ENCODE measurements around the gene KIF3A. TPM values are rescaled to one million over a fixed set of nuclear protein-coding genes. Genes with fewer than 3 reads are reported as not detected.

KIF3A gene
- total RNA-seq, 2 experiments from 2014 or later, result 14.0 to 15.7 TPM

DNA sequence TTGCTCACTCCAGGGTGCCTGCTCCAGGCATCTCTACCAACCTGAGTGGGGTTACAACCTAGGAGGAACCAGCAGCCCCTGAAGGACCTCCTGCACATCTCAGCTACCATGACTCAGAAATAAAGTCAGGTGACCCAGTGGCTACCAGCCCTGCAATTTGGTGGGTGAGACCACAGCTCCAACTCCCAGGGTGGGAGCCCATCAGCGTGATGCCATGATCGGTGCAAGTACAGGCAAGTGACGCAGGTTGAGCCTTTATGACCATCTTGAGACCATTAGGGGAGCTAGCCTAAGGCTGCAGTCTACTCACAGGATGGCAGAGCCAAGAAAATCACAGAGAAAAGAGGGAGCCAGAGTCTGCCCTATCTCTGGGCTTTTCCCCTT lies 31.1 kb upstream of the KIF3A start:
- Mint-ChIP-seq H3K4me1 (ENCODE audit: low read depth) (no peaks in the 10 kb centered on the region), H3K27ac (no peak overlapping the region), H3K4me3 (no peak overlapping the region), H3K9me3 (ENCODE audit: insufficient read depth) (no peaks in the 10 kb centered on the region), H3K27me3 (ENCODE audit: low read depth) (no peaks in the 10 kb centered on the region), H3K36me3 (ENCODE audit: low read depth) (peaks cover 3% of the 10 kb centered on the region)
- CTCF ChIA-PET, result no interaction called here
- DNase-seq, result no peak
- no peak for ATAC-seq
- POLR2A ChIA-PET, result no interaction called here

DNA sequence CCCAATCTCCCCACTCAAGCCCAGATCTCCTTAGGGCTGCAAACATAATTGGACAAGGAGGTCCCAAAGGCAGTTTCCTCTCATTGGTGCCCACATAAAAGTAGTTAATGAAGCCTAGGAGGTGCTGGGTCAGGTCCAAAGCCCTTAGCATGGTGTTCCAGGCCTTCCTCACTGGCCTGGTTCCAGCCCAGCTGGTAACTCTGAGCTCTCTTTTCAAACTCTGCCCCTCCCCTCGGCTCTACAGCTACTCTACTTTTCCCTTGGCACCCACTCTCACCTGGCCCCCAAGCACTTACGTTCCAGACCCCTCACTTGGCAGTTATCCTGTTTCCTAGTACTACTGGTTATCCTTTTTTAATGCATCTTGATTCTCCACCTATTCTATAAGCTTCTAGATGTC lies 29.8 kb upstream of the KIF3A start:
- Mint-ChIP-seq H3K9me3 (ENCODE audit: insufficient read depth) (no peaks in the 10 kb centered on the region), H3K36me3 (ENCODE audit: low read depth) (peaks cover 8% of the 10 kb centered on the region), H3K27ac (no peak overlapping the region), H3K4me3 (no peak overlapping the region), H3K4me1 (ENCODE audit: low read depth) (no peaks in the 10 kb centered on the region), H3K27me3 (ENCODE audit: low read depth) (no peaks in the 10 kb centered on the region)
- POLR2A ChIA-PET, result interaction anchor here (0.7 kb wide), 1 partner anchor 40 kb away, joined by 3 read pairs; no protein-coding TSS in a partner anchor
- CTCF ChIA-PET, result interaction anchor here (1.0 kb wide), 1 partner anchor 53 kb away, joined by 3 read pairs; no protein-coding TSS in a partner anchor
- DNase-seq (no peak), ATAC-seq (no peak)

DNA sequence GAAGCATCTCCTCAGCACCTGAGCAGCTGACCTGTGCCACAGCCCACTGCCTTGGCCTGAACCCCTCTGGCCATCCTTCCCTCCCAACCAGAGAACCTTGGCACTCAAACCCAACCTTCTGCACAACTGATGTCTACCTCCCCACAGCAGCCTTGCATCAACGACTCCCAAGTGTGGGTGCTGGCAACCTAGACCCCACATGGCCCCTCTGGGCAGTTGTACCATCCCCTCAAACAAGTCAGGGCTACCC lies 29.4 kb upstream of the KIF3A start:
- Mint-ChIP-seq H3K36me3 (ENCODE audit: low read depth) (peaks cover 8% of the 10 kb centered on the region), H3K27ac (no peak overlapping the region), H3K9me3 (ENCODE audit: insufficient read depth) (no peaks in the 10 kb centered on the region), H3K4me1 (ENCODE audit: low read depth) (no peaks in the 10 kb centered on the region), H3K27me3 (ENCODE audit: low read depth) (no peaks in the 10 kb centered on the region), H3K4me3 (no peak overlapping the region)
- no peak for DNase-seq
- POLR2A ChIA-PET, result no interaction called here
- CTCF ChIA-PET, result interaction anchor here (1.0 kb wide), 1 partner anchor 53 kb away, joined by 3 read pairs; no protein-coding TSS in a partner anchor
- ATAC-seq, result no peak

GRCh38 chr5:132766020-132766805 lies 28.9 kb upstream of the KIF3A start:
- Mint-ChIP-seq H3K9me3 (ENCODE audit: insufficient read depth) (no peaks in the 10 kb centered on the region), H3K27ac (no peak overlapping the region)

GRCh38 chr5:132765311-132766019 lies 28.1 kb upstream of the KIF3A start:
- ChIA-PET POLR2A (no interaction called here), CTCF (no interaction called here)
- H3K27ac Mint-ChIP-seq, result no peak overlapping the region
- no peaks in the 10 kb centered on the region for H3K27me3 Mint-ChIP-seq (ENCODE audit: low read depth)
- H3K36me3 Mint-ChIP-seq (ENCODE audit: low read depth), result peaks cover 8% of the 10 kb centered on the region
- DNase-seq (no peak), ATAC-seq (no peak)
- H3K9me3 Mint-ChIP-seq (ENCODE audit: insufficient read depth), result no peaks in the 10 kb centered on the region
- no peak overlapping the region for H3K4me3 Mint-ChIP-seq
- H3K4me1 Mint-ChIP-seq (ENCODE audit: low read depth), result no peaks in the 10 kb centered on the region

More at GRCh38 chr5:132766020-132766805, 28.9 kb upstream of the KIF3A start:
- Mint-ChIP-seq H3K27me3 (ENCODE audit: low read depth) (no peaks in the 10 kb centered on the region), H3K36me3 (ENCODE audit: low read depth) (peaks cover 8% of the 10 kb centered on the region), H3K4me1 (ENCODE audit: low read depth) (no peaks in the 10 kb centered on the region), H3K4me3 (no peak overlapping the region)
- ATAC-seq (no peak), DNase-seq (no peak)
- ChIA-PET POLR2A (no interaction called here), CTCF (interaction anchor here (1.0 kb wide), 1 partner anchor 54 kb away, joined by 3 read pairs; no protein-coding TSS in a partner anchor)

DNA sequence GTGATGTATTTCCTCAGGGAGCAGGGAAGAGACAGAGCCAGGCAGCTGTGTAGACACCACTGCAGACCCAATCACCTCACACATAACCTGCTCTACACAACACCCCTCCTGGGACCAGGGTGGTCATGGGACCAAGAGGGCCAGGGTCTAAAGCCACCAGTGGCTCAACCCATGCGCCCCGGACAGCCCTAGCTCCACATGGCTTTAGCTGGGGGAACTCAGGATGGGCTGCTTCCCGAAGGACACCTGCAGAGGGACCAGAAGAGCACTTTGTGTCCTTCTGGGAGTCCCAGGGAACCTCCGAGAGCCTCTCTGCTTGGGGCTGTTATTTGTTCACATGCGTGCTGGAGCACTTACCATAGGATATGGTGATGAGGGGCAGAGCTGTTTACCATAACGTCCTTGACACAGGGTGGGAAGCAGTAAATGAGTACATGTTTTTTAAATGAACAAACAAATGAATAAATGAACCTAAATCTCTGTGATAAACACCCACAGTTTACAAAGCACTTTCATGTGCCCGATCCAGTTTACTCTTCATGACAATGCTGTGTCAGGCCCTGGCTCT lies 27.4 kb upstream of the KIF3A start:
- CTCF ChIA-PET, result no interaction called here
- Mint-ChIP-seq H3K36me3 (ENCODE audit: low read depth) (peaks cover 8% of the 10 kb centered on the region), H3K4me1 (ENCODE audit: low read depth) (no peaks in the 10 kb centered on the region), H3K4me3 (no peak overlapping the region), H3K27me3 (ENCODE audit: low read depth) (no peaks in the 10 kb centered on the region), H3K27ac (no peak overlapping the region), H3K9me3 (ENCODE audit: insufficient read depth) (no peaks in the 10 kb centered on the region)
- DNase-seq, result no peak
- ATAC-seq, result no peak
- POLR2A ChIA-PET, result no interaction called here

DNA sequence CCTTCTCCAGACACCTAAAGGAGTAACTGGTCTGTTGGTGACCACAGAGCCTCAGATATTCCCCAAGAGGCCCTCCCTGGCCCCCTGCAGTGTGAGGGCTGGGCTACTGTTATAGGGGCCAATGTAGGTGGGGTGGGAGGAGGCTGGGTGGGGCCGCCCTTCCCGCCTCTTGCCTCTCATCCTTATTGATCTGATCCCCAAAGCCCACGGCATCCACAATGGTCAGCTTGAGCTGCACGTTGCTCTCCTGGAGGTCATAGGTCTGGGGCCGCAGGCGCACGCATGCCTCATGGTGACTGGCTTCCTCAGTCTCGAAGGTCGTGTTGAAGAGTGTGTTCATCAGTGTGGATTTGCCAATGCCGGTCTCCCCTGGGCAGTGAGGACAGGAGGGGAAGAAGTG lies 26.7 kb upstream of the KIF3A start:
- ATAC-seq (no peak), DNase-seq (no peak)
- POLR2A ChIA-PET, result no interaction called here
- Mint-ChIP-seq H3K4me3 (no peak overlapping the region), H3K9me3 (ENCODE audit: insufficient read depth) (no peaks in the 10 kb centered on the region), H3K4me1 (ENCODE audit: low read depth) (no peaks in the 10 kb centered on the region), H3K36me3 (ENCODE audit: low read depth) (peaks cover 8% of the 10 kb centered on the region), H3K27me3 (ENCODE audit: low read depth) (no peaks in the 10 kb centered on the region), H3K27ac (no peak overlapping the region)
- CTCF ChIA-PET, result no interaction called here

DNA sequence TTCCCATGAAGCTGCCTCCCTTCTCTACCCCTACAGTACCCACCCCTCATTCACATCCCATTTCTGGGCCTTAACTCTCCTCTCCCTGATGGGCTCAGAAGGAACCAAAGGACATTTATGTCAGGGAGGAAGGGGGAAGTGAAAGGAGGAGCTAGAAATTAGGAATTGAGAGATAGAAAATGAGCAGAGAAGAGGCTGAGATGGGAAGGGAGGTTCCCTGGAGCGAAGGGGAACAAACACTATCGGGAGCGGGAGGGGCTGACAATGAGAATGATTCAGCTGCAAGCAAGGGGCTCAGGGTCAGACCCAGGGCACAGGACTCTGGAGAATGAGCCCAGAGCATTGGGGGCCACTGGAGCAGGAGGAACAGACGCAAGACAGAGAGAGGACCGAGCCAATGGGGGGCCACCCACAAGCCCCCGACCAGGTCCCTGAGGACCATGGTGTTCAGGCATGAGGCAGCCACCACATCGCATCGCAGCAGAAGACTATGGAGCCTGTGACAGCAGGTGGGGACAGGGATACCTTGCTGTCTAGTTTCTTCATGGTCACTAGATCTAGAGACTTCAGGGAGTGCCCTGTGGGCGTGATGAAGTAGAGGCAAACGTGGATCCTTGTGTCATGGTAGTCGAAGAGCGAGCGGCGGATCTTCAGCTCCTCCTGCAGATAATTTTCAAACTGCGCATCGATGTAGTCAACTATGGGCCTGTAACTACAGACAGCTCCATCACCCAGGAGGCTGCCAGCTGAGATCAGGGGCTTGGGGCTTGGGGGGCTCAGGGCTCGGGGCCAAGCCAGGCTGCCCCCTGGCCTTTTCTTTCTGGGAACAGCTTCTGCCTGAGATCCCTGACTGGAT lies 26.1 kb upstream of the KIF3A start:
- no peaks in the 10 kb centered on the region for H3K9me3 Mint-ChIP-seq (ENCODE audit: insufficient read depth)
- ChIA-PET CTCF (interaction anchor here (1.0 to 1.7 kb wide), 2 partner anchors 57 to 223 kb away, joined by 3 read pairs; no protein-coding TSS in a partner anchor), POLR2A (no interaction called here)
- DNase-seq (no peak), ATAC-seq (no peak)
- H3K27ac Mint-ChIP-seq, result no peak overlapping the region
- H3K4me3 Mint-ChIP-seq, result no peak overlapping the region
- H3K4me1 Mint-ChIP-seq (ENCODE audit: low read depth), result no peaks in the 10 kb centered on the region
- peaks cover 8% of the 10 kb centered on the region for H3K36me3 Mint-ChIP-seq (ENCODE audit: low read depth)
- H3K27me3 Mint-ChIP-seq (ENCODE audit: low read depth), result no peaks in the 10 kb centered on the region

DNA sequence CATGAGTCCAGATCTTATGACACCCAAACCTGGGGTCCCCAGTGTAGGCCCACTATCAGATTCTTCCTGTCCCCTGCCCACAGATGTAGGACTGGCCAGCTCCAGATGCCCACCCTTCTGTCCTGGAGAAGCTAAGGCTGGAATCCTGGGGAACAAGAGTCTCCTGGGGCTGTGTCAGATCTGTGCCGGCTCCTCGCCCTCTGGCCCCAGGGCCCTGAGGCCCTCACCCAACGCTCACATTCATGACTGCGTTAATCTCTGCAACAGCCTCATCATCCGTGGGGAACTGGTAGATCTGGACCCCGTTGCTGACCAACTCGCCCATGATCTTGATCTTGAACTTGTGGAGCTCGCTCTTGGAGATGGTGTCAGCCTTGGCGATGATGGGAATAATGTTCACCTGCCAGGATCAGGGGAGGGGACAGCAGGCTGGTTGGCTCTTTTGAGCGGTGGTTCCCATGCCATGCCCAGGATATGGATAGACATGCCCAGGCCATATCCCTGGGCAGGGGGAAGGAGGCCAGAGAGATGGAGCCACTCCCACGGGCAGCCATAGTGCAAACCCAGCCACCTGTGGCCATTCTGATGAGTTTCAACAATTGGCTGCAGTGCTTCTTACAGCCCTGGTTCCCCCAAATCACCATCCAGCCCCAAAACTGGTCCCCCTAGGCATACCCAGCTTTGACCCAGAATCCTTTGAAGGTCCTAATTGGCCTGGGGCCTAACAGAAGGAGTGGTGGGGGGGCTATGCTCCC lies 25.1 kb upstream of the KIF3A start:
- Mint-ChIP-seq H3K36me3 (ENCODE audit: low read depth) (peaks cover 8% of the 10 kb centered on the region), H3K4me1 (ENCODE audit: low read depth) (no peaks in the 10 kb centered on the region), H3K9me3 (ENCODE audit: insufficient read depth) (no peaks in the 10 kb centered on the region), H3K27ac (no peak overlapping the region), H3K4me3 (no peak overlapping the region), H3K27me3 (ENCODE audit: low read depth) (no peaks in the 10 kb centered on the region)
- ATAC-seq (no peak), DNase-seq (no peak)
- ChIA-PET POLR2A (no interaction called here), CTCF (interaction anchor here (1.0 to 1.7 kb wide), 3 partner anchors 16 to 222 kb away, joined by 3 read pairs; partner anchors contain the start of gene CCNI2)

DNA sequence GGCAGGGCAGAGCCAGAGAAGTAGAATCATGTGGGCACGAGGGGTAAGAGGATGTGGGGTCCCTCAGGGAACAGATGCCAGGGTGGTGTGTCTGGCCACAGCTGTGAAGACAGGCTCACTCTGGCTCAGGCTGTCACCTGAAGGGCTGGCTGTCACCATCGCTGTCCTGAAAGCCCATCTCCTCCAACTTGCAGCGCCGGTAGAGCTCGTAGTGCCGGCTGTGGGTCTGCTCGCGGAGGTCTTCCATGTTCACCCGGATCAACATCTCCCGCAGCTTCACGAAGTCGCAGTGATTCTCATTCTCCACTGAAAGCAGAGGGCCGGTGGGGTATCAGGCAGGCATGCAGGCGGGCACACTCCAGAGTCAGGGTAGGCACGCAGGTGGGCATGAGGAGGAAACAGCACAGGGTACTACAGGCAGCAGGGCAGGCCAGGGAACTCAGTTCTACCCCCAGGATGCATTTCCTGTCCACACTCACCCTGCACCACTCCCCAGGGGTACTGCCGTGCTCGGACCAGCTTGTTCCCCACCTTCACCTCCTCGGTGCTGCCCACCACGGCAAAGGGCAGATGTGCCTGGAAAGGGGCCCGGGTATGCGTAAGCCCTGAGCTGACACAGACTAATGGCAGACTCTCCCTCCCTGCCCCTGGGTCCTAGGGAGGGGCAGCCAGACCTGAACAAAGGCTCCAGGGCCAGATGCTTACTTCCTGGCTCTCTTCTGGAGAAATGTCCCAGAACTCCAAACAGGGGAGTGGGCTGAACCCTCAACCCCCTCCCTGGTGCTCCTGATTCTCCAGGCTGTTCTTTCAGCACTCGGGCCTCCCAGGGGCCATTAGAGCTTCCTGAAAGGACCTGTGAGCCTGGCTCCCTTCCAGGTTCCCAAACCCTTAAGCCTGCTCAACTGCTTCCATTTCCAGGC lies 24.2 kb upstream of the KIF3A start:
- Mint-ChIP-seq H3K27ac (no peak overlapping the region), H3K4me1 (ENCODE audit: low read depth) (no peaks in the 10 kb centered on the region), H3K4me3 (no peak overlapping the region), H3K36me3 (ENCODE audit: low read depth) (peaks cover 8% of the 10 kb centered on the region), H3K9me3 (ENCODE audit: insufficient read depth) (no peaks in the 10 kb centered on the region), H3K27me3 (ENCODE audit: low read depth) (no peaks in the 10 kb centered on the region)
- ATAC-seq, result no peak
- ChIA-PET CTCF (interaction anchor here (1.2 kb wide), 1 partner anchor 15 kb away, joined by 3 read pairs; the partner anchor contains the start of gene CCNI2), POLR2A (no interaction called here)
- no peak for DNase-seq
